ENCODE data around the gene TRIM2.

Gene TRIM2

DNA sequence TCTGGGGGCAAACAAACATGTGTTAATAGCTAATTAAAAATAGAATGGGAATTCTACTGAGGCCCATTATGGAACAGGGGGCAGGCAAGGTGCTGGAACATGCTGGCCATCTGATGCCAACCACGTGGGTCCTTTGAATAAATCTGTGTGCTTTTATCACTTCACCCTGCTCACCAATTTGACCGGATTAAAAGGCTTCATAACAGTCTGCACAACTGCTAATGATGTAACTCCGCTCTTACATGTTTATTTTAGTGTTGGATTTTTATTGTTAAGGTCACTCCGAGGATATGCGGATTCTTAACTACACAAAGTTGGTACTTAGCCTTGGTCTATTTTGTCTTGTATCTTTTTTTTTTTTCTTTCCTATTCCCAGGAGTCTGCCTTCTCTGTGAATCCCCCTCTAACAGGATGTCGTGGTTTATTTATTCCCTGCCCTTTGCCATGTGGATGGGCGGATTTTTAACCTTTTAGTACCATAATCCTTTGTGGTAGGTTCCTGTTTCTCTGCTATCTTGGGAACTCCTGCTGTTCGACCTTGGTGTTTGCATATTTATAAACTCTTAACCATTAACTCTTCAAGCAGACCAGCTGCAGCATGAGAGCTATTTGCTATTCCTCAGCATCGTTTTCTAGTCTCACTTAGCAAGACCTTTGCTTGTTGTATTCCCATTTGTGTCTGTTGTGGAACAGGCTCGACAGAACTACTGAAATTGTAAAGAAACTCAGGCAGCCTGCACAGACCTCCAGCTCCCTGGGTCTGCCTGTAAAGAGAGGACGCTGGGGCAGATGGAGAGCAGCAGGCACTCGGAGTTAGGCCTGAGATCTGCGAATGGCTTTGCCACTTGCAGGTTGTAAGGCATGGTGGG, 38.0 kb downstream of the TRIM2 start:
- no peak for DNase-seq

DNA sequence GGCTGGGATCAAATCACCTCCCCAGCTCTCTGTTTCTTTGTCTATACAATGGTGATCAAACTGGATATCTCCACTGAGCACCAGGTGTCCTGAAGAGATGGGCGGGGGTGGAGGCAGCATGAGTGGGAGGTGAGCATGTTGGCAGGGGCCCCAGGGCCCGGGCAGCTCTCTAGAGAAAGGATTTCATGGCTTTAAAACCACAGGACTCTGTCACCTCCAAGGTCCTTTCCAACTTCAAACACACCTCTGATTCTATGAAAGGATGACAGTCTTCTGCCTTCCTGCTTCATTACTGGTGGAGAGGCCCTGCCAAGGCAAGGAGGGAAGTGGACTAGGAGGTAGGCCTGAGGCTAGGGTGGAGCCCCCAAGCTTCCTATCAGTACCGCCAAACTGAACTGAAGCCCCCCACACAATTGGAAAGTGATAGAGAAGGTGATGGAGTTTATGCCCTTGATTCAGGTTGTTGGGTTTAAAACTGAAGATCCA, 38.6 kb downstream of the TRIM2 start:
- TF ChIP-seq POLR2A (IDR thresholded peaks at IDR 0.05; ENCODE audit: low read length) (no peak), GATA1 (IDR thresholded peaks at IDR 0.05; ENCODE audit: low read depth, low read length) (no peak)
- no peak for DNase-seq

More for the DNA sequence above, 38.0 kb downstream of the TRIM2 start:
- TF ChIP-seq POLR2A (IDR thresholded peaks at IDR 0.05; ENCODE audit: low read length), result no peak
- TF ChIP-seq GATA1 (IDR thresholded peaks at IDR 0.05; ENCODE audit: low read depth, low read length), result no peak

DNA sequence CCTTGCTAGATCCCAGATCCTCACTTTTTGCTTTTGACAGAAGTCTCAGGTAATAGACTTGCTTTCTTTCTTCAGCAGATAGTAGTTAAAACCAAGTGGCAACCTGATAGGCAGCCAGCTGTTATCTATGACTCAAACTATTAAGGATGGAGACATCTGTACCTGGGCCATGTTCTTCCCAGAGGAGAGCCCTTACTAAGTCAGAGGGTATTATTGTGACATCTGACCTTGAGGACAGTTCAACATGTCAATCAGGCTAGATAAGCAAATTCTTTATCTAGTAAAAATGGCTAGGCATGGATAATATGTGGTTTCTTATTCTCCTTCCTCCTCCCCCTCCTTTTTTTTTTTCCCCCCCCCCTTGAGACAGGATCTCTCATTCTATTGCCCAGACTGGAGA, 39.2 kb downstream of the TRIM2 start:
- DNase-seq, result no peak
- TF ChIP-seq GATA1 (IDR thresholded peaks at IDR 0.05; ENCODE audit: low read depth, low read length), result no peak
- no peak for TF ChIP-seq POLR2A (IDR thresholded peaks at IDR 0.05; ENCODE audit: low read length)

DNA sequence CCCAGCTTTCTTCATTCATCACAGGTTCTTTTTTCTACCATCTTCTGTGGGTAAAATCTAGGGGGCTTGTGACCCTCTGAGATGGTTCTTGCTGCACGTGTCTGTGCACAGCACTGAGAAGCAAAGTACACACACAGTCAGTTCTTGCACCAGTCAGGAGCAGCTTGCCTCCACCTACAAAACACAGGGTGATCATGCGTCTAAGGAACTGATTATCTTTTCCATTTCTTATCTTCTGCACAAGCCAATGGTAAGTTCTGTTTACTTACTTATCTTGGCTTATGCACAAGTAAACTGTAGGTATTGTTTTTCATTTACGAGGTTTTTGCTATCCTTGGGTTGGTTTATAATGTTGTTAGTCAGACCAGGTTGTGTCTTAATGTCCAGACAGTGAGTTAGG, 40.7 kb downstream of the TRIM2 start:
- peak in 1 of 2 experiments; percentile 6 for DNase-seq
- no peak for TF ChIP-seq POLR2A (IDR thresholded peaks at IDR 0.05; ENCODE audit: low read length)
- TF ChIP-seq GATA1 (IDR thresholded peaks at IDR 0.05; ENCODE audit: low read depth, low read length), result no peak

GRCh38 chr4:153245775-153246174, 41.5 kb downstream of the TRIM2 start:
- no peak for DNase-seq
- TF ChIP-seq POLR2A (IDR thresholded peaks at IDR 0.05; ENCODE audit: low read length) (no peak), GATA1 (IDR thresholded peaks at IDR 0.05; ENCODE audit: low read depth, low read length) (no peak)

- TF ChIP-seq GATA1 (IDR thresholded peaks at IDR 0.05; ENCODE audit: low read depth, low read length) (no peak), POLR2A (IDR thresholded peaks at IDR 0.05; ENCODE audit: low read length) (no peak)
- DNase-seq, result no peak
Observed at GRCh38 chr4:153246446-153247115, 42.3 kb downstream of the TRIM2 start.

DNA sequence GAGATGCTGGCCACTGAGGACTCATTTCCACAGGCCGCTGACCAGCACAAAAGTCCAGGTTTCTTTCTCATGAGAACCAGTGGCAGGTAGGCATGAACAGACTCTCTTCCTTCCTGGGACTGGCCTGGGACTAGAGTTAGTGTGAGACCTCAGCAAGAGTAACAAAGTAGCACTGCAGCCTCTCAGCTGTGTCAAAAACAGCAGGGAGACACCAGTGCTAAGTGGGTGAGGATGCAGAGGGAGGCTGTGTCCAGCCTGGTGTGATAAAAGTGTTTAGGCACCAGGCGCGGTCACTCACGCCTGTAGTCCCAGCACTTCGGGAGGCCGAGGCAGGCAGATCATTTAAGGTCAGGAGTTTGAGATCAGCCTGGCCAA, 42.9 kb downstream of the TRIM2 start:
- no peak for TF ChIP-seq POLR2A (IDR thresholded peaks at IDR 0.05; ENCODE audit: low read length)
- TF ChIP-seq GATA1 (IDR thresholded peaks at IDR 0.05; ENCODE audit: low read depth, low read length), result no peak

GRCh38 chr4:153248641-153249198, 44.5 kb downstream of the TRIM2 start:
- no peak for DNase-seq
- TF ChIP-seq GATA1 (IDR thresholded peaks at IDR 0.05; ENCODE audit: low read depth, low read length) (no peak), POLR2A (IDR thresholded peaks at IDR 0.05; ENCODE audit: low read length) (no peak)

More for the DNA sequence above, 42.9 kb downstream of the TRIM2 start:
- no peak for DNase-seq

GRCh38 chr4:153249199-153250041, 45.2 kb downstream of the TRIM2 start:
- TF ChIP-seq POLR2A (IDR thresholded peaks at IDR 0.05; ENCODE audit: low read length), result no peak
- TF ChIP-seq GATA1 (IDR thresholded peaks at IDR 0.05; ENCODE audit: low read depth, low read length), result no peak
- DNase-seq, result peak; percentile 59 to 65

DNA sequence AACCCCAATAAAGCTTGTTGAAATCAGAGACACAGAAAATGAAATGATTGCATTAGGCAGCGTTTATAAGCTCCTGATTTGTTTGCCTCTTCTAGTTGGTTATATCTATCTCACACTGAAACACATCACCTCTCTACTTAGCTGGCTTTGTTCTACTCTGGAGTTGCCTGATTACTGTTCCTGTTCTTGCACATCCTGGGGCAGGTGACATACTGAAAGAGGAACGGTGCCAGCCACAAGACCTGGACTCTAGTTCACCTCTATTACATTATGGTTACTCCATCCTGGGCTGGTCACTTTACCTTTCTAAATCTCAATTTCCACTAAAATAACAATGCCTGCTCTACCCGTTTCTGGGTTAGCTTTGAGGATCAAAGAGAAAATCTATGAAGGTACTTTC, 47.9 kb downstream of the TRIM2 start:
- no peak for DNase-seq
- no peak for TF ChIP-seq GATA1 (IDR thresholded peaks at IDR 0.05; ENCODE audit: low read depth, low read length)
- no peak for TF ChIP-seq POLR2A (IDR thresholded peaks at IDR 0.05; ENCODE audit: low read length)

- no peak for DNase-seq
- no peak for TF ChIP-seq GATA1 (IDR thresholded peaks at IDR 0.05; ENCODE audit: low read depth, low read length)
- TF ChIP-seq POLR2A (IDR thresholded peaks at IDR 0.05; ENCODE audit: low read length), result no peak
Observed at GRCh38 chr4:153255233-153255632, 51.0 kb downstream of the TRIM2 start.

GRCh38 chr4:153257151-153257620, 52.9 kb downstream of the TRIM2 start:
- no peak for TF ChIP-seq POLR2A (IDR thresholded peaks at IDR 0.05; ENCODE audit: low read length)
- no peak for TF ChIP-seq GATA1 (IDR thresholded peaks at IDR 0.05; ENCODE audit: low read depth, low read length)
- no peak for DNase-seq

DNA sequence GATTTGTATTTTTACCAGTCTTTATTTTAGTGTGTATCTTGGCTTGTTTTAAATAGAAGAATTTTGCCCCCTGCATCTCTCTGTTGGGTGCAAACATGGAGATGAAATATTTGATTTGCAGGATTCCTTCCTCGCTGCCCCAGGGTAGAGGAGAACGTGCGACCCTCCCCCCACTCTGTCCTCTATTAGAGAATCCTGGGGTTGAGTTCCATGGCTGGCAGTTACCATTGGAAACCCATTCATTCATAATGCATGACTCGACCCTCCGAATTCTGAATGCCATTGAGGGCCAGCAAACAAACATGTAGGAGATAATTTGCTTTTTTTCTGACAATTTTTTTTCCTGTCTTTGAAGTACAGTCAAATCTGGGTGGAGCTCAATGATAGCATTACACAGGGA, 53.7 kb downstream of the TRIM2 start:
- no peak for DNase-seq
- TF ChIP-seq GATA1 (IDR thresholded peaks at IDR 0.05; ENCODE audit: low read depth, low read length), result no peak
- TF ChIP-seq POLR2A (IDR thresholded peaks at IDR 0.05; ENCODE audit: low read length), result no peak
